HCT116 (cell line): Measurements from ENCODE around the gene ANKIB1. TPM values are rescaled to one million over a fixed set of nuclear protein-coding genes. Genes with fewer than 3 reads are reported as not detected.

Source experiments
- ATAC-seq: fragments of 200-7000 bp; cut with Tn5 transposase; 2 replicates; pipeline ENCODE4 v1.9.1; 2020; ENCODE audit warnings: mild to moderate bottlenecking, moderate library complexity
- BruUV-seq: library from RNA; stranded (reverse); fragments of 400-500 nt; replicated peaks from 2 replicates; lab custom pipeline; 2021; lab: Mats Ljungman, UMichigan
- CTCF ChIA-PET: fragments of 300-600 bp; sonication (Branson Sonifier 250); formaldehyde crosslinking; loops from one replicate; lab custom pipeline; 2021; ENCODE audit warnings: antibody characterized with exemption; lab: Charles Lee
- POLR2A ChIA-PET: fragments of 300-600, 350-600 bp; sonication (Branson Sonifier 250); formaldehyde crosslinking; loops from one replicate; lab custom pipeline; 2021; ENCODE audit warnings: antibody characterized with exemption; lab: Charles Lee
- RAD21 ChIA-PET, 2 experiments: fragments of 300-600 bp; sonication (Branson Sonifier 250); formaldehyde crosslinking; loops; one replicate each; lab custom pipeline; 2023; ENCODE audit warnings: low total read pairs in 2 of 2; ENCODE audit not compliant: uncharacterized antibody in 2 of 2, unreplicated experiment in 2 of 2, low non-redundant PET in 1 of 2; lab: Charles Lee
- DNase-seq: peaks from one replicate; pipeline ENCODE4 v3.0.0-alpha.2; 2010; ENCODE audit warnings: low read depth, low spot score
- H2AFZ ChIP-seq: fragments of 200-600 bp; shearing (Covaris generic), sonication (generic); 2 replicates; pipeline ENCODE4 v1.6.1; 2017; ENCODE audit warnings: low read depth, mixed run types, mixed read lengths, antibody characterized with exemption, low read length; ENCODE audit not compliant: poor library complexity, severe bottlenecking
- H3K27ac ChIP-seq: 2 replicates; pipeline ENCODE4 v1.5.1; 2012; ENCODE audit warnings: low read depth, low read length
- H3K27me3 ChIP-seq: fragments of 200-600 bp; sonication (generic); 2 replicates; pipeline ENCODE4 v1.6.1; 2016; ENCODE audit warnings: mixed run types, low read length, mixed read lengths; ENCODE audit not compliant: insufficient read depth
- H3K36me3 ChIP-seq, 2 experiments: fragments of 200-500 bp in 1 of 2; fragments of 200-600 bp in 1 of 2; sonication (Bioruptor generic) in 1 of 2; sonication (generic) in 1 of 2; 2 replicates each; pipeline versions ENCODE4 v1.5.1 to v1.6.1; 2014 to 2016; ENCODE audit warnings: low read length in 2 of 2, inconsistent platforms in 1 of 2, mixed read lengths in 1 of 2, mixed run types in 1 of 2; ENCODE audit not compliant: insufficient read depth in 2 of 2, control insufficient read depth in 1 of 2
- H3K4me1 ChIP-seq, 2 experiments: fragments of 200-600 bp in 1 of 2; sonication (generic) in 1 of 2; 2 replicates each; pipeline versions ENCODE4 v1.5.1 to v1.6.1; 2012 to 2017; ENCODE audit warnings: low read length in 2 of 2, inconsistent platforms in 1 of 2, mild to moderate bottlenecking in 1 of 2, mixed read lengths in 1 of 2, mixed run types in 1 of 2, moderate library complexity in 1 of 2; ENCODE audit not compliant: insufficient read depth in 2 of 2, control insufficient read depth in 1 of 2
- H3K4me2 ChIP-seq: fragments of 200-600 bp; sonication (generic); 2 replicates; pipeline ENCODE4 v1.6.1; 2017; ENCODE audit warnings: mixed run types, low read length, mixed read lengths
- H3K4me3 ChIP-seq, 2 experiments: fragments of 200-600 bp in 1 of 2; sonication (generic) in 1 of 2; replicated peaks in 1 of 2; 2 replicates each; pipeline ENCODE4 v1.5.1; 2011 to 2016; ENCODE audit warnings: low read length in 2 of 2, control low read depth in 1 of 2, low read depth in 1 of 2, mild to moderate bottlenecking in 1 of 2, mixed read lengths in 1 of 2, mixed run types in 1 of 2
- H3K79me2 ChIP-seq: fragments of 200-600 bp; sonication (generic); 2 replicates; pipeline ENCODE4 v1.6.1; 2017; ENCODE audit warnings: mild to moderate bottlenecking, mixed run types, low read length, moderate library complexity, mixed read lengths; ENCODE audit not compliant: insufficient read depth
- H3K9ac ChIP-seq: fragments of 200-600 bp; sonication (generic); 2 replicates; pipeline ENCODE4 v1.6.1; 2016; ENCODE audit warnings: low read length, mixed read lengths
- H3K9me2 ChIP-seq: fragments of 200-600 bp; sonication (generic), shearing (Covaris generic); 2 replicates; pipeline ENCODE4 v1.6.1; 2017; ENCODE audit warnings: mixed run types, mild to moderate bottlenecking, moderate library complexity; ENCODE audit not compliant: insufficient read depth
- H3K9me3 ChIP-seq, 2 experiments: fragments of 200-500 bp in 1 of 2; fragments of 200-600 bp in 1 of 2; sonication (Bioruptor generic) in 1 of 2; sonication (generic) in 1 of 2; 2 replicates each; pipeline ENCODE4 v1.6.1; 2014 to 2017; ENCODE audit warnings: low read length in 2 of 2, mixed read lengths in 2 of 2, inconsistent platforms in 1 of 2, low read depth in 1 of 2, mild to moderate bottlenecking in 1 of 2, mixed run types in 1 of 2, moderate library complexity in 1 of 2; ENCODE audit not compliant: control insufficient read depth in 1 of 2, insufficient read depth in 1 of 2
- H4K20me1 ChIP-seq: fragments of 200-600 bp; sonication (generic), shearing (Covaris generic); 2 replicates; pipeline ENCODE4 v1.6.1; 2017; ENCODE audit warnings: mixed run types, mild to moderate bottlenecking, moderate library complexity; ENCODE audit not compliant: insufficient read depth
- CTCF ChIP-seq, 3 experiments: fragments of 200-600 bp in 1 of 3; sonication (generic) in 1 of 3; IDR thresholded peaks in 2 of 3; conservative IDR thresholded peaks in 1 of 3; 2 replicates each; pipeline ENCODE4 v1.5.1; 2012 to 2017; ENCODE audit warnings: low read depth in 2 of 3, low read length in 2 of 3, antibody characterized with exemption in 1 of 3, borderline replicate concordance in 1 of 3, control low read depth in 1 of 3, mild to moderate bottlenecking in 1 of 3, mixed read lengths in 1 of 3, mixed run types in 1 of 3, moderate library complexity in 1 of 3; ENCODE audit not compliant: insufficient read depth in 1 of 3
- ELF1 ChIP-seq: IDR thresholded peaks from 2 replicates; pipeline ENCODE4 v1.6.1; 2012; ENCODE audit warnings: low read depth, borderline replicate concordance
- JUND ChIP-seq: IDR thresholded peaks from 2 replicates; pipeline ENCODE4 v1.6.1; 2012
- REST ChIP-seq: IDR thresholded peaks from 2 replicates; pipeline ENCODE4 v1.6.1; 2012; ENCODE audit warnings: low read depth
- SIN3A ChIP-seq: IDR thresholded peaks from 2 replicates; pipeline ENCODE4 v1.6.1; 2012; ENCODE audit warnings: low read depth
- YY1 ChIP-seq: IDR thresholded peaks from 2 replicates; pipeline ENCODE4 v1.6.1; 2011; ENCODE audit warnings: low read length, low read depth, moderate library complexity, mild to moderate bottlenecking; ENCODE audit not compliant: insufficient replicate concordance; ENCODE audit errors: extremely low read depth
- ZFX ChIP-seq: fragments of 450-650 bp; IDR thresholded peaks from 2 replicates; pipeline ENCODE4 v1.6.1; 2017
- intact Hi-C: fragments of 100-400 bp; cut with micrococcal nuclease; formaldehyde crosslinking; loops from 2 replicates; pipeline ENCODE4 v1.10.0; 2022
- total RNA-seq: library from RNA; stranded (reverse); gene quantifications from one replicate; pipeline ENCODE4 v1.2.1, GENCODE V29; 2021; ENCODE audit not compliant: unreplicated experiment

Gene ANKIB1
- total RNA-seq, 1 experiment from 2014 or later = 41.2 TPM

- no peak overlapping the region for H2AFZ ChIP-seq
- no peak overlapping the region for H3K9ac ChIP-seq
- ChIA-PET CTCF (interaction anchor here (1.1 kb wide), 1 partner anchor 11 kb away, joined by 4 read pairs; no protein-coding TSS in a partner anchor), POLR2A (no interaction called here), RAD21 (no interaction called here)
- TF ChIP-seq ZFX (no peak), YY1 (no peak), REST (no peak), SIN3A (no peak), CTCF (IDR thresholded peaks at IDR 0.05 in 2 of 3, conservative IDR thresholded peaks at IDR 0.05 in 1 of 3; ENCODE audit: borderline replicate concordance in 1 of 3, insufficient read depth in 1 of 3, low read depth in 2 of 3, low read length in 2 of 3) (no peak), ELF1 (no peak), JUND (no peak)
- no TSS peak for BruUV-seq
- H4K20me1 ChIP-seq = no peaks in the 10 kb centered on the region; the same call in 1 of the 2 replicates
- no peaks in the 10 kb centered on the region for H3K9me2 ChIP-seq
- H3K79me2 ChIP-seq = peaks cover 18% of the 10 kb centered on the region
- ATAC-seq (no peak), DNase-seq (no peak)
- peaks cover 0 to 7% of the 10 kb centered on the region in 2 experiments; a peak in 1 of 4 replicates for H3K36me3 ChIP-seq
- no peaks in the 10 kb centered on the region for H3K9me3 ChIP-seq
- no peak overlapping the region for H3K27ac ChIP-seq
- no peak overlapping the region for H3K4me2 ChIP-seq
- peaks cover 0 to 3% of the 10 kb centered on the region in 2 experiments; a peak in 1 of 4 replicates for H3K4me1 ChIP-seq
- intact Hi-C loops = loop anchor here (5.0 kb wide), 1 partner anchor 34 kb away; no protein-coding TSS in a partner anchor
- no peaks in the 10 kb centered on the region for H3K27me3 ChIP-seq
- no peak overlapping the region for H3K4me3 ChIP-seq
Measured at GRCh38 chr7:92296235-92296634, 50.5 kb downstream of the ANKIB1 start.
